Ishikawa (cell line): ENCODE data around the gene DKK3.

ENCODE experiments used
- CEBPB ChIP-seq: IDR thresholded peaks from 2 replicates; pipeline ENCODE4 v1.6.1; 2012
- CREB1 ChIP-seq: IDR thresholded peaks from 2 replicates; pipeline ENCODE4 v1.6.1; 2012; ENCODE audit warnings: low read depth
- EGR1 ChIP-seq: IDR thresholded peaks from 2 replicates; pipeline ENCODE4 v1.6.1; 2012
- EP300 ChIP-seq: IDR thresholded peaks from 2 replicates; pipeline ENCODE4 v1.6.1; 2012; ENCODE audit warnings: borderline replicate concordance
- MAX ChIP-seq: IDR thresholded peaks from 2 replicates; pipeline ENCODE4 v1.6.1; 2012
- RAD21 ChIP-seq: IDR thresholded peaks from 2 replicates; pipeline ENCODE4 v1.6.1; 2012; ENCODE audit warnings: low read depth
- REST ChIP-seq: IDR thresholded peaks from 2 replicates; pipeline ENCODE4 v1.6.1; 2012; ENCODE audit warnings: low read depth, mild to moderate bottlenecking
- TAF1 ChIP-seq: IDR thresholded peaks from 2 replicates; pipeline ENCODE4 v1.6.1; 2012; ENCODE audit warnings: low read depth, mild to moderate bottlenecking
- TEAD4 ChIP-seq: IDR thresholded peaks from 2 replicates; pipeline ENCODE4 v1.6.1; 2012
- USF1 ChIP-seq: IDR thresholded peaks from 2 replicates; pipeline ENCODE4 v1.6.1; 2012
- YY1 ChIP-seq: IDR thresholded peaks from 2 replicates; pipeline ENCODE4 v1.6.1; 2012; ENCODE audit warnings: low read depth

- TF ChIP-seq MAX (no peak), TAF1 (no peak), EP300 (no peak), CEBPB (no peak), RAD21 (no peak), USF1 (no peak), YY1 (no peak), REST (no peak), TEAD4 (no peak), EGR1 (no peak), CREB1 (no peak)
These were observed 11.9 kb downstream of the DKK3 start for GRCh38 chr11:11996321-11997048.
